PFSK-1 (cell line): ENCODE measurements around the gene ABCC3.

Experiments used
- POLR2AphosphoS5 ChIP-seq: IDR thresholded peaks from 2 replicates; pipeline ENCODE4 v1.6.1; 2012; ENCODE audit warnings: low read depth, mild to moderate bottlenecking, control low read depth, low read length, moderate library complexity
- REST ChIP-seq, 2 experiments: IDR thresholded peaks; 2 replicates each; pipeline versions ENCODE4 v1.6.1 to v1.8.0; 2011 to 2012; ENCODE audit warnings: low read depth in 2 of 2, low read length in 2 of 2, control low read depth in 1 of 2, inconsistent platforms in 1 of 2, mild to moderate bottlenecking in 1 of 2, moderate library complexity in 1 of 2; ENCODE audit not compliant: insufficient read depth in 1 of 2
- SIN3A ChIP-seq: IDR thresholded peaks from 2 replicates; pipeline ENCODE4 v1.6.1; 2012; ENCODE audit warnings: mild to moderate bottlenecking, low read length, moderate library complexity, borderline replicate concordance; ENCODE audit not compliant: insufficient read depth
- TAF1 ChIP-seq: IDR thresholded peaks from 2 replicates; pipeline ENCODE4 v1.6.1; 2012; ENCODE audit warnings: low read length, control low read depth, borderline replicate concordance; ENCODE audit not compliant: insufficient read depth

DNA sequence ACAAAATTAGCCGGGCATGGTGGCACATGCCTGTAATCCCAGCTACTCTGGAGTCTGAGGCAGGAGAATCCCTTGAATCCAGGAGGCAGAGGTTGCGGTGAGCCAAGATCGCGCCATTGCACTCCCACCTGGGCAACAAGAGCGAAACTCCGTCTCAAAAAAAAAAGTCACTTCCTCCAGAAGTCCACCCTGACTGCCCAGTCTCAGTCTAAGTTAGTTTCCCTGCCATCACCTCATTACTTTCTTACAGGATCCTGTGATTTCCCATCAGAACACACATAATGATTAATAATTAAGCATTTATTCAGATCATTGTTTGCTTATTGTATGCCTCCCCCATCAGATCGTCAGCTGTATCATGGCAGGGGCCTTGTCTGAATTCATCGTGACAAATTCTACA lies 31.6 kb downstream of the ABCC3 start:
- TF ChIP-seq POLR2AphosphoS5 (no peak), SIN3A (no peak), REST (IDR thresholded peaks at IDR 0.05; ENCODE audit: insufficient read depth in 1 of 2, low read depth in 2 of 2, low read length in 2 of 2) (no peak), TAF1 (no peak)
